Measurements from ENCODE around the gene OR12D1.
"Not testable (repeated sequence)": the region's sequence is repeated elsewhere in the genome, so short reads cannot be mapped to it uniquely, and the experiment has no call there.

The OR12D1 gene

GRCh38 chr6:29414588-29414987, at the start of gene OR12D1:
Gene OR12D1, plus strand, starts transcription at chr6:29414928.
- DNase-seq (ENCODE audit: low spot score): no peak

GRCh38 chr6:29368765-29369164, 46.0 kb upstream of the OR12D1 start, which contains the start of gene OR5V1:
Gene OR5V1, minus strand, starts transcription at chr6:29368865. Its CDS starts 12,670 bp downstream, at chr6:29356195.
- no peak for DNase-seq (ENCODE audit: low spot score)

DNA sequence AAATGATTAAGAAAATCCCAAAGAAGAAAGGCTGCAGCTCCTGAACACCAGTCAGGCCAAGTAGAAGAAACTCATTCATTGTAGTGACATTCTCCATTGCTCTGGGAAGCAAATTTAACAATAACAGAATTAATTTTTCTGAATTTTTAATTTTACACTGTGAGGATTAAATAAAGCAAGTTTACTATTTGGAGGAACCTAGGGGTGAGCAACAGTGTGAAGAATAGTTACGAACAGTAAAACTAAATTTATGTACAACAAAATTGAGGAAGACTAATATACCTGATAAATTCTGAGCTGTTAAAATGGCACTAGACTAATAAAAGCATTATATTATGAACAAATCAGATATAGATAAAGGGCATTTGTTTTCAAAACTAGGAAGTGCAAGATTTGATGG, 39.5 kb upstream of the OR12D1 start, which contains the start of gene OR12D3:
TSS of gene OR12D3 (minus strand) at position 101 of the 400 bp plus-strand sequence. CDS start at position 97, 4 bp downstream.
- DNase-seq (ENCODE audit: low spot score): no peak

DNA sequence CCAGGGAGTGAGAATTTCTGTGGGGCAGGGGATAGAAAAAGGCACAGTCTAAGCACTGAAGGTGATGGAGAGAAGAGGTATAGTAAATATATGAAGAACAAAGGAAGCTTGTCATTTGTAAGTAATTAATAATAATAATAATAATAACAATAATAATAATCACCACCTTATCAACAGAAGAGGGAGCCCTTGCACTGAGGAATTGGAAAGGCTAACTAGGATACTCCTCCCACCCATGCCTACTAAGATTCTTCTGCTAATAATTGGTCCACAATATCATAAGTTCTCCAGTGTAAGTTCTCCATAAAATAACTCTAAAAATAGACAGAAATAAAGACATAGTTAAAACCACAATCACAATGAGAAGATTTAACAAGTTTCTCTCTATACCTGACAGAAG, 38.7 kb upstream of the OR12D1 start:
- no peak for DNase-seq (ENCODE audit: low spot score)

DNA sequence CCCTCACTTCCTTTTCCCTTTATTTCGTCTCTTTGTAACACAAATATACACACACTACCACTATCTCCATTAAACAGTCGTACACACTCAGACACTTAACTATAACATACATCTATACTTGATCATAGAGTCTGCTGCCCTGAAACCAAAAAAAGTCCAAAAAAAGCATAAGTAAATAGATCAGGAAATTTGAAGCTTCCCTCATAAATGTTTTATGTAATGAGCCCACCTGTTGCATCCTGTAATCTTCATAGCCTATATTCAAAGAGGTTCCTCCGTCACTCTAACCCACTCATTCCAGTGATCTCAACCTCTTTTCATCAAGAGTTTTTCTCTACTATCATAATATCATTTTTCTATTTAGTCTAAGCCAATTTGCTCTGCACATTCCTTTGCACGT, 26.2 kb upstream of the OR12D1 start:
- DNase-seq (ENCODE audit: low spot score): no peak

DNA sequence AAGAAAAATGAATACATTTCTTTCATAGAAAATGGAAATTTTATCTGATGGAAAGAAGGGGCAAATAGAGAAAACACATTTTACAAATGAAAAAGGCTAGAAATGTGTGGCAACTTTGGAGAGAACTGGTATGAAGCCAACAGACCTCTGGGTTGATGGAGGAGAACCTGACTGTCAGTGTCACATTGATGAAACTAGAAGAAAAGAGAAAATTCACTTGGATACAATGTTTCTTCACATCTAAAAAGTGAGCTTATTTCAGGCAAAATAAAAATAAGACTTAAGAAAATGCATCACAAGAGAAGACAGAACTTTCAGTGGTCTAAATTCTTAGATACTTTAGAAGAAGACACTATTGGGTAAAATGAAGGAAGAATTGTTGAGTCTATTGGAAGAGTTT, 19.4 kb upstream of the OR12D1 start, which contains the start of gene OR12D2:
TSS of gene OR12D2 (plus strand) at position 301 of the 400 bp plus-strand sequence. CDS start 1,069 bp downstream, outside the sequence.
- DNase-seq (ENCODE audit: low spot score): no peak

DNA sequence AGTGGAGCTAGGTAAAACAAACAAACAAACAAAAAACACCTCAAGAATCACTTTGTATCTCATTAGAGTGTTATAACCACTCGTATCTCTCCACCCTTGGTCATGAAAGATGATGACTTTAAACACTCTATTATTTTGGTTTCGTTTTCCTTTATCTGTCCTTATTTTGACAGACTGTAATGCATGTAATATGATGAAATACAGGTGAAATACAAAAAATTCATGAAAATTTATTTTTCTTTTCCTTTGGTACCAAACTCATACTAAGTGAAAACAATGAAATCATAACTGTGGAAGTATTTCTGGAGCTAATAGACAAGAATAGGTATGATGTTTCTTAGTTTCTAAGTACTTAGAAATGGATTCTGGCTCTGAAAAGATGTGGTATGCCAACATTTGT, 15.2 kb upstream of the OR12D1 start:
- no peak for DNase-seq (ENCODE audit: low spot score)

- no peak for DNase-seq (ENCODE audit: low spot score)
Observed at GRCh38 chr6:29403801-29404200, 10.9 kb upstream of the OR12D1 start.

DNA sequence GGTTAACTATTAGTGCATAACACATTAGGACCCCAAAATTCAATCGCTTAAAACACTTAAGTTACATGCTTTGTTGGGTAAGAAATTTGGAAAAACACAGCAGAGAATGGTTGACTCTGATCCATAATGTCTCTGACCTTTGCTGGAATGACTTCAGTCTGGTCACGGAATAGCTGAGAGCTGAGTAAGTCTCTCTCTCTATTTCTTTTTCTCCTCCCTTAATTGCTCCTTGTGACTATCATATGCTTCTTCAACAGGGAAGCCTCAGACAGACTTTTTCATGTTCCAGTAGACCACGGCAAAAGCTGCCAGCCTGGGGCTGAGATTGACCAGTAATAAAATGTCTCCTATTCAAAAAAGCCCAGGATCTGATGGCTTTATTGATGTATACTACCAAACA, 4.8 kb downstream of the OR12D1 start:
- no peak for DNase-seq (ENCODE audit: low spot score)

GRCh38 chr6:29424168-29424567, 9.4 kb downstream of the OR12D1 start:
- no peak for DNase-seq (ENCODE audit: low spot score)

- DNase-seq (ENCODE audit: low spot score): no peak
Observed at GRCh38 chr6:29424575-29424974, 9.8 kb downstream of the OR12D1 start.

DNA sequence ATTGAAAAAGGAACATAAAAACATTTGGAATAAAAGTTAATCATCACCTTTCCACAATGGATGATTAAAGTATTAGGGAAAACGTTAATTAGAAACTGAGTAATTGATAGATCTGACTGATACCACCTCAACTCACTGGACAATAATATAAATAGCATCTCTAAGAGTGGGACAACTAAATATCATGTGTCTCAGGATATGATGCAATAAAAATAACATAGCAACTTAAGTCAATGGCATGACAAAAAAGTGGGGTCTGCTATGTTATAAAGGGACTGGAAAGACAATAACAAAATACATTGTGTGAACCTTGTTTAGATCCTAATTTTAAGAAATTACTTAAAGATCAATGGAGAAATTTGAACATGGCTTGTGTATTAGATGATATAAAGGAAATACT, 10.3 kb downstream of the OR12D1 start:
- no peak for DNase-seq (ENCODE audit: low spot score)

DNA sequence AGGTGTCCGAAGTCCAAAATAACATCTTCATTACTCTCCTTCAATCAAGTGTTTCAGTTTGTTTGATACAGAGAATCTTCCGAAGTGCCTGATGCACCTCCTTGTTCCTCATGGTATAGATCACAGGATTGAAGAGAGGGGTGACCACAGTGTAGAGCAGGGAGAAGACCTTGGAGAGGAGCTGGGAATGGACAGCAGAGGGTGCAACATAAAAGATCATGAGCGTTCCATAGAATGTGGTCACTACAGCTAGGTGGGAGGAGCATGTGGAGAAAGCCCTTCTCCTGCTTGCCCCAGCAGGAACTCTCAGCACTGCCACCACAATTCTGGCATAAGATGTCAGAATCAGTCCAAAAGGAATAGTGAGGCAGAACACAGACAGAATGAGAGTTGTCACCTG, 11.9 kb downstream of the OR12D1 start:
- no peak for DNase-seq (ENCODE audit: low spot score)

DNA sequence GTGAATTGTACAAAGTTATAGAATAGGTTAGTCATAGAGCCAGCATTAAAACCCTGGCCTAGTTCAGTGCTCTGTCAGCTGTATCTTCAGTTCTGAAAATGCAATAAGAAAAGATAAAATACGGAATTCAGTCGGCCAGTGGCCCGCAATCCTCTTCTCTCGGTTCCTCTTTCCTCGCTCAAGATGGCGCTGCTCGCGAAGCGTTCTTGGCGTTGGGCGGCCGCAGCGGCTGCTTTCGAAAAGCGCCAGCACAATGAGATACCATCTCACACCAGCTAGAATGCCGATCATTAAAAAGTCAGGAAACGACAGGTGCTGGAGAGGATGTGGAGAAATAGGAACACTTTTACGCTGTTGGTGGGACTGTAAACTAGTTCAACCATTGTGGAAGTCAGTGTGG, 22.0 kb downstream of the OR12D1 start:
- not testable (repeated sequence) for DNase-seq (ENCODE audit: low spot score)

- DNase-seq (ENCODE audit: low spot score): no peak
Observed at GRCh38 chr6:29439006-29439405, 24.3 kb downstream of the OR12D1 start, which contains the start of gene OR10C1. Gene OR10C1, plus strand, starts transcription at chr6:29439306. Its CDS starts 710 bp downstream, at chr6:29440016.

GRCh38 chr6:29442719-29443118, 28.0 kb downstream of the OR12D1 start:
- no peak for DNase-seq (ENCODE audit: low spot score)

GRCh38 chr6:29444031-29444430, 29.3 kb downstream of the OR12D1 start:
- DNase-seq (ENCODE audit: low spot score): not testable (repeated sequence)

GRCh38 chr6:29447670-29448069, 32.9 kb downstream of the OR12D1 start:
- no peak for DNase-seq (ENCODE audit: low spot score)

GRCh38 chr6:29451471-29452193, 36.9 kb downstream of the OR12D1 start:
- no peak for DNase-seq (ENCODE audit: low spot score)

- DNase-seq (ENCODE audit: low spot score): no peak
Observed at GRCh38 chr6:29456971-29457370, 42.2 kb downstream of the OR12D1 start, which contains the start of the genes OR11A1 and OR2H1. Gene OR11A1, minus strand, starts transcription at chr6:29457071. Its CDS starts 29,430 bp downstream, at chr6:29427641. Gene OR2H1, plus strand, starts transcription at chr6:29457155. Its CDS starts 4,615 bp downstream, at chr6:29461770.

- no peak for DNase-seq (ENCODE audit: low spot score)
Observed at GRCh38 chr6:29461021-29461814, 46.5 kb downstream of the OR12D1 start.

DNA sequence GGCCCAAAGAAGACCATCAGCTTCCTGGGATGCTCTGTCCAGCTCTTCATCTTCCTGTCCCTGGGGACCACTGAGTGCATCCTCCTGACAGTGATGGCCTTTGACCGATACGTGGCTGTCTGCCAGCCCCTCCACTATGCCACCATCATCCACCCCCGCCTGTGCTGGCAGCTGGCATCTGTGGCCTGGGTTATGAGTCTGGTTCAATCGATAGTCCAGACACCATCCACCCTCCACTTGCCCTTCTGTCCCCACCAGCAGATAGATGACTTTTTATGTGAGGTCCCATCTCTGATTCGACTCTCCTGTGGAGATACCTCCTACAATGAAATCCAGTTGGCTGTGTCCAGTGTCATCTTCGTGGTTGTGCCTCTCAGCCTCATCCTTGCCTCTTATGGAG, 47.3 kb downstream of the OR12D1 start:
- DNase-seq (ENCODE audit: low spot score): no peak

- no peak for DNase-seq (ENCODE audit: low spot score)
Observed at GRCh38 chr6:29465279-29465678, 50.6 kb downstream of the OR12D1 start.
